Astrocyte (in vitro differentiated cells and primary cell): ENCODE measurements around the gene MYLK2. TPM values are rescaled to one million over a fixed set of nuclear protein-coding genes. Genes with fewer than 3 reads are reported as not detected.
A peak's percentile ranks its signal among the peaks of the same experiment; 100 is the strongest.

ENCODE experiments used
- DNase-seq: peaks from one replicate; pipeline ENCODE4 v3.0.0-alpha.2; 2010; ENCODE audit warnings: low read depth
- FAIRE-seq: peaks from 2 replicates; lab custom pipeline; 2011; peaks lifted over from hg19 to GRCh38; lab: Jason Lieb, UNC
- H2AFZ ChIP-seq: 2 replicates; pipeline ENCODE4 v1.6.0; 2012; ENCODE audit warnings: low read depth, low read length, inconsistent platforms
- H3K27ac ChIP-seq: 2 replicates; pipeline ENCODE4 v1.5.1; 2011; ENCODE audit warnings: low read depth, low read length, inconsistent platforms
- H3K27me3 ChIP-seq: 2 replicates; pipeline ENCODE4 v1.6.0; 2011; ENCODE audit warnings: low read length, inconsistent platforms; ENCODE audit not compliant: insufficient read depth
- H3K36me3 ChIP-seq: 2 replicates; pipeline ENCODE4 v1.5.1; 2011; ENCODE audit warnings: low read length, inconsistent platforms; ENCODE audit not compliant: insufficient read depth
- H3K4me1 ChIP-seq: 2 replicates; pipeline ENCODE4 v1.5.1; 2011; ENCODE audit warnings: low read length, inconsistent platforms; ENCODE audit not compliant: insufficient read depth
- H3K4me2 ChIP-seq: 2 replicates; pipeline ENCODE4 v1.6.0; 2012; ENCODE audit warnings: low read length, inconsistent platforms
- H3K4me3 ChIP-seq: 2 replicates; pipeline ENCODE4 v1.5.1; 2011; ENCODE audit warnings: low read depth, mild to moderate bottlenecking, low read length, inconsistent platforms; ENCODE audit not compliant: insufficient read depth
- H3K79me2 ChIP-seq: 2 replicates; pipeline ENCODE4 v1.6.0; 2012; ENCODE audit warnings: mild to moderate bottlenecking, low read length, inconsistent platforms; ENCODE audit not compliant: insufficient read depth
- H3K9ac ChIP-seq: 2 replicates; pipeline ENCODE4 v1.6.0; 2012; ENCODE audit warnings: mild to moderate bottlenecking, low read length, inconsistent platforms
- H3K9me3 ChIP-seq: 2 replicates; pipeline ENCODE4 v1.5.1; 2012; ENCODE audit warnings: low read depth, mild to moderate bottlenecking, low read length, inconsistent platforms; ENCODE audit not compliant: insufficient read depth
- H4K20me1 ChIP-seq: 2 replicates; pipeline ENCODE4 v1.6.0; 2012; ENCODE audit warnings: low read length, inconsistent platforms; ENCODE audit not compliant: insufficient read depth
- H3K27ac Mint-ChIP-seq: one replicate; pipeline ENCODE4 v1.8.0; 2021; ENCODE audit warnings: mild to moderate bottlenecking, mixed read lengths; ENCODE audit not compliant: unreplicated experiment
- H3K27me3 Mint-ChIP-seq: one replicate; pipeline ENCODE4 v1.8.0; 2021; ENCODE audit warnings: low read depth, mixed read lengths; ENCODE audit not compliant: unreplicated experiment
- H3K36me3 Mint-ChIP-seq: one replicate; pipeline ENCODE4 v1.8.0; 2021; ENCODE audit warnings: low read depth, mixed read lengths; ENCODE audit not compliant: unreplicated experiment
- H3K4me1 Mint-ChIP-seq: one replicate; pipeline ENCODE4 v1.8.0; 2021; ENCODE audit warnings: low read depth, mixed read lengths; ENCODE audit not compliant: unreplicated experiment
- H3K4me3 Mint-ChIP-seq: one replicate; pipeline ENCODE4 v1.8.0; 2021; ENCODE audit warnings: mild to moderate bottlenecking, moderate library complexity, mixed read lengths; ENCODE audit not compliant: unreplicated experiment
- H3K9me3 Mint-ChIP-seq: one replicate; pipeline ENCODE4 v1.8.0; 2021; ENCODE audit warnings: mild to moderate bottlenecking, mixed read lengths; ENCODE audit not compliant: unreplicated experiment
- CTCF ChIP-seq: IDR thresholded peaks from 2 replicates; pipeline ENCODE4 v1.5.1; 2011; ENCODE audit warnings: low read depth, mild to moderate bottlenecking, inconsistent platforms, low read length, moderate library complexity; ENCODE audit not compliant: insufficient read depth
- EZH2 ChIP-seq: IDR thresholded peaks from 2 replicates; pipeline ENCODE4 v1.6.1; 2012; ENCODE audit warnings: mild to moderate bottlenecking, low read length, inconsistent platforms; ENCODE audit not compliant: insufficient read depth
- total RNA-seq: library from RNA; stranded (reverse); gene quantifications from 2 replicates; pipeline ENCODE4 v1.2.1, GENCODE V29; 2021

MYLK2 gene
- total RNA-seq, 1 donor from 2014 or later: 2.1 TPM

- TF ChIP-seq EZH2 (peak; percentile 39), CTCF (peak; percentile 78)
- peak overlapping the region; percentile 43 for H3K9ac ChIP-seq
- DNase-seq (peak; percentile 49), FAIRE-seq (no peak)
- no peaks in the 10 kb centered on the region for H3K9me3 ChIP-seq
- H3K27me3 Mint-ChIP-seq: peaks cover 26% of the 10 kb centered on the region
- H3K36me3 ChIP-seq: no peaks in the 10 kb centered on the region
- no peaks in the 10 kb centered on the region for H4K20me1 ChIP-seq
- H2AFZ ChIP-seq: peak overlapping the region; percentile 62
- H3K4me3 Mint-ChIP-seq: no peak overlapping the region
- H3K9me3 Mint-ChIP-seq: no peaks in the 10 kb centered on the region
- no peak overlapping the region for H3K4me3 ChIP-seq
- peaks cover 26% of the 10 kb centered on the region for H3K4me1 ChIP-seq
- H3K79me2 ChIP-seq: no peaks in the 10 kb centered on the region
- peaks cover 10% of the 10 kb centered on the region for H3K4me1 Mint-ChIP-seq
- H3K27me3 ChIP-seq: peaks cover 2% of the 10 kb centered on the region
- no peak overlapping the region for H3K27ac Mint-ChIP-seq
- no peaks in the 10 kb centered on the region for H3K36me3 Mint-ChIP-seq
- H3K27ac ChIP-seq: no peak overlapping the region
- peak overlapping the region; percentile 72 for H3K4me2 ChIP-seq
These were observed 3.5 kb downstream of the MYLK2 start for GRCh38 chr20:31822421-31823330.

- Histone ChIP-seq H3K4me1 (peaks cover 26% of the 10 kb centered on the region), H3K27me3 (peaks cover 2% of the 10 kb centered on the region), H3K9ac (peak overlapping the region; percentile 43), H3K27ac (no peak overlapping the region), H3K36me3 (no peaks in the 10 kb centered on the region), H3K9me3 (no peaks in the 10 kb centered on the region), H4K20me1 (no peaks in the 10 kb centered on the region), H3K4me3 (no peak overlapping the region), H2AFZ (peak overlapping the region; percentile 62), H3K79me2 (no peaks in the 10 kb centered on the region), H3K4me2 (peak overlapping the region; percentile 72)
- no peak overlapping the region for H3K4me3 Mint-ChIP-seq
- FAIRE-seq (no peak), DNase-seq (no peak)
- TF ChIP-seq EZH2 (no peak), CTCF (no peak)
- H3K4me1 Mint-ChIP-seq: peaks cover 10% of the 10 kb centered on the region
- no peaks in the 10 kb centered on the region for H3K9me3 Mint-ChIP-seq
- H3K36me3 Mint-ChIP-seq: peaks cover under 1% of the 10 kb centered on the region
- H3K27me3 Mint-ChIP-seq: peaks cover 26% of the 10 kb centered on the region
- peak overlapping the region; percentile 67 for H3K27ac Mint-ChIP-seq
These were observed 4.4 kb downstream of the MYLK2 start for GRCh38 chr20:31823360-31824124.
